T-helper 2 cell treated with Interferon-gamma antibody and Interleukin-4, amounts not matched to agents 5 μg/mL and 100 μg/mL, for 36 hours (primary cell): ENCODE measurements around the gene MAB21L3.

Source experiments
- DNase-seq: peaks from one replicate; pipeline ENCODE4 v3.0.0; 2021; ENCODE audit warnings: low spot score
- H3K27ac Mint-ChIP-seq: one replicate; pipeline ENCODE4 v1.8.0; 2021; ENCODE audit warnings: mild to moderate bottlenecking, mixed read lengths
- H3K27me3 Mint-ChIP-seq: one replicate; pipeline ENCODE4 v1.8.0; 2021; ENCODE audit warnings: low read depth, mixed read lengths
- H3K36me3 Mint-ChIP-seq: one replicate; pipeline ENCODE4 v1.8.0; 2021; ENCODE audit warnings: low read depth, mixed read lengths
- H3K4me1 Mint-ChIP-seq: one replicate; pipeline ENCODE4 v1.8.0; 2021; ENCODE audit warnings: low read depth, mixed read lengths
- H3K4me3 Mint-ChIP-seq: one replicate; pipeline ENCODE4 v1.8.0; 2022; ENCODE audit warnings: mild to moderate bottlenecking, moderate library complexity, mixed read lengths
- H3K9me3 Mint-ChIP-seq: one replicate; pipeline ENCODE4 v1.8.0; 2021; ENCODE audit warnings: mixed read lengths

MAB21L3 gene

DNA sequence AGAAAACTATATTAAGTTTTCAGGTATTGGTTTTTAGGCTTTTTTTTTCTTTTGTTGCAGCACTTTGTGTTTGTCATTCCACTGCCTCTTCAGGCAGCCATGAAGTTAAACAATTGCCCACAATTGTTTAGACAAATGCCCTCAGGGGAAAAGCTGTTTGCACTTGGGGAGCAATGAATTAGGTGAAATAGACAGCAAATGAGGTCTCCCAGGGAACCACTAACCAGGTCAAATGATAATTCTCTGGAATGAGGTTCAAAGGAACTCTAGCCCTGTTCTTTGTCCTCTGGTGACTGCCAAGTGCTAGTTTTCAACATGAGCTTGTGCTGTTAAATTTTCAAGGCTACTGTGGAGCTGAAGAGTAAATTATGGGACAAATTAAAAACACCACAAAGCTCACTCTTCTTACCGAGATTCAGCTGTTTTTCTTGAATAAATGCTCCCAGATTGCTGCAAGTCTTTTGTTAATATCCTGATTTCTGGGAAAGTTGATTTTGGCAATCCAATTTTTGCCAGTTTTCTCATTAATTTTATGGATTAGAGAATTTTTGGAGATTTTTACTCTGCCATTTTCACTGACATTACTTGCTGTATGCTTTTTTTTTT is 15.1 kb upstream of the MAB21L3 start:
- H3K27me3 Mint-ChIP-seq, result peaks cover 12% of the 10 kb centered on the region
- no peak for DNase-seq
- H3K27ac Mint-ChIP-seq, result no peak overlapping the region
- no peak overlapping the region for H3K4me3 Mint-ChIP-seq
- H3K9me3 Mint-ChIP-seq, result peaks cover 3% of the 10 kb centered on the region
- H3K4me1 Mint-ChIP-seq, result no peaks in the 10 kb centered on the region
- no peaks in the 10 kb centered on the region for H3K36me3 Mint-ChIP-seq

DNA sequence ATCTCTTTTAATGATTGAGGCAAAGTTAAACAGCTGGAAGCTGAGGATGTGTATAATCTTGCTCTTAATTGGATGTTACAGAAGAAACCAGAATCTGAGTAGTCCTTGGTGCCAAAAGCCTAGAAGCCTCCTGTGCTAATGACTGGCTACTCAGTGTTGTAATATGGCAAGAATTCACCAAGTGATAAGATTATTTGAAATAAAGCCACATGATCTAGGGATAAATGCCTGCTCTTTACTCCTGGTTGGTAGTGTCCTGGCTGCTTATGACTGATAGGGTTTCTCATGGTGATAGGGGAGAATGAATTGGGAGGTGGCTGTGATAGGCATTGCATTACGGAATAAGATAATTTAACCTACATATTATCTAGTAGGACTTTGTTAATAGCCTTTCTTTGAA is 13.6 kb upstream of the MAB21L3 start:
- no peaks in the 10 kb centered on the region for H3K36me3 Mint-ChIP-seq
- H3K4me3 Mint-ChIP-seq, result no peak overlapping the region
- no peak overlapping the region for H3K27ac Mint-ChIP-seq
- H3K4me1 Mint-ChIP-seq, result no peaks in the 10 kb centered on the region
- H3K9me3 Mint-ChIP-seq, result peaks cover 3% of the 10 kb centered on the region
- peaks cover 12% of the 10 kb centered on the region for H3K27me3 Mint-ChIP-seq
- no peak for DNase-seq

DNA sequence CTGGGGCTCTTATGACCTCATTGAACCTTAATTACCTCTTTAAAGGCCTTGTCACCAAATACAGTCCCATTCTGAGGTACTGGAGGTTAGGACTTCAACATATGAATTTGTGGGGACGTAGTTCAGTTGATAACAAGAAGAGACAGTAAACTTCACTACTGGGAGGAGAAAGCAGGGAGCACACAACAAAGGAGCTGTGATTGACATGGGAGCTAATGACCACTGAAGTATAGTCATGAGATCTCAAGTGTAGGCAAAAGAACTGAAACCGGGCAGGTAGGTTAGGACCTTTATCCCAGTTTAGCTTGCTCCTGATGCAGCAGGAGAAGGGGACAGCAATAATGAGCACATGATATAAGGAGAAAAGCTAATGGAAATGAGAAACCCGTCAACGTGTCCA is 11.8 kb upstream of the MAB21L3 start:
- Mint-ChIP-seq H3K27me3 (peaks cover 10% of the 10 kb centered on the region), H3K36me3 (no peaks in the 10 kb centered on the region), H3K27ac (no peak overlapping the region), H3K4me3 (no peak overlapping the region), H3K4me1 (no peaks in the 10 kb centered on the region), H3K9me3 (peaks cover 3% of the 10 kb centered on the region)
- DNase-seq, result no peak

DNA sequence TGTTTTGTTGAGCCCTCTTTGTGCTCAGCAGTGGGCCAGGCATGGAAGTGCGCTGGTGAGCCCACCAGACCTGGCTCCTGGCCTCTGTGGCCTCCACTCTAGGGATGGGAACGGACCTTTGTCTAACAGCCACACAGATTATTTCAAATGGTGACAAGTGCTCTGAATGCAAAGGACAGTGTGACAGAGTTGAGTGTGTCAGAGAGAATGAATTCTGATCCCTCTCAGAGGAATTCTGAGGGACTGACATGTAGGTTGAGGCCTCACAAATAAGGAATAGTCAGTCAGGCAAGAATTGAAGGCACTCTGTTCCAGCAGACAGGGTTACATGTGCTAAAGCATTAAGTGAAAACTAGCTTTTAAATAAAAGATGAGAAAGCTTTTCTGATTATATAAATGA is 11.3 kb upstream of the MAB21L3 start:
- peaks cover 8% of the 10 kb centered on the region for H3K27me3 Mint-ChIP-seq
- H3K9me3 Mint-ChIP-seq, result peaks cover 2% of the 10 kb centered on the region
- no peaks in the 10 kb centered on the region for H3K4me1 Mint-ChIP-seq
- H3K4me3 Mint-ChIP-seq, result no peak overlapping the region
- H3K36me3 Mint-ChIP-seq, result no peaks in the 10 kb centered on the region
- no peak for DNase-seq
- no peak overlapping the region for H3K27ac Mint-ChIP-seq

DNA sequence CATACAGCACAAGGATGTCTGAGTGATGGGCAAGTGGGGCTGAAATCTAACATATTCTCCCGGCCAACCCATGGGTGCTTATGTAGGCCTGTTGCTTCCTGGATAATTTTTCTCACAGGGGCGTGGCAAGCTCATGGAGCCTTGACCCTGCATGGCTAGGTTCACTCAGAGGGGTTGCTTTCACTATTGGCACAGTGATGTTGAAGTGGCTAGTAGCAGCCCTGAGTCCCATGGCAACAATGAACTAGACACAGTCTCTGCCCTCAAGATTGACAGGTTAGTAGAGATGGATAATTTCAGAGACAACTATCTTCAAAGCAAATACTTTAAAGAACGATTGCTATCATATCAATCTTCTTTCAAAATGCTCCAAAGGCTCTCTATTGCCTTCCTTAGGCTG is 6.5 kb upstream of the MAB21L3 start:
- Mint-ChIP-seq H3K36me3 (no peaks in the 10 kb centered on the region), H3K27me3 (no peaks in the 10 kb centered on the region), H3K27ac (no peak overlapping the region), H3K9me3 (no peaks in the 10 kb centered on the region), H3K4me1 (no peaks in the 10 kb centered on the region), H3K4me3 (no peak overlapping the region)
- no peak for DNase-seq

DNA sequence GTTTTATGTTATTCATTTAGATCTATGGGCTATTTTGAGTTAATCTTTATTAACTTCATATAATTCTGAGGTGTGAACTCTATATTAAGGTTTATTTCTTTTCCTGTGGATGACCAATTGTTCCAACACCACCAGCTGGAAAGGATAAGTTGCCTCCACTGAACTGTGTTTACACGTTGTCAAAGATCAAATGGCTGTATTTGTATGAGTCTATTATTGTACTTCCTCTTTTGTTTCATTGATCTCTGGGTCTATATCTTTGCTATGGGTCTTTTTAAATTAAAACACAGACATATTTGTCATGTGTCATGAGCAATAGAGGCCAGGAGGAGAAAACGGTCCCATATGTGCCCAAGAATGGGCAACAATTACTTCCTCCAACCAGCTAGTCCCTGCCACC is 5.2 kb upstream of the MAB21L3 start:
- H3K27ac Mint-ChIP-seq, result no peak overlapping the region
- no peaks in the 10 kb centered on the region for H3K4me1 Mint-ChIP-seq
- no peak for DNase-seq

DNA sequence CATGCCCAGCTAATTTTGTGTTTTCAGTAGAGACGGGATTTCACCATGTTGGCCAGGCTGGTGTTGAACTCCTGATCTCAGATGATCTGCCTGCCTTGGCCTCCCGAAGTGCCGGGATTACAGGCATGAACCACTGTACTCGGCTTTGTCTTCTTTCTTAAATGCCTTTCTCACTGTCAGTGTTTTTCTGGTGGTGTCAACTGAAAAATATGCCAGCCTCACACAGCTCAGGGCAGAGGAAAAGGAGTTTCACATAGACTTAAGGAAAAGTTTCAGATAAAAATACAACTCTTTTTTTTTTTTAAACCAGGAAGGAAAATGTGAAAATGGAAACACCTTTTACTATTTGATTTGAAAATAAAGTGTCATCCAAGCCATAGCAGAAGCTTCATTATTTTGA is 4.6 kb upstream of the MAB21L3 start:
- no peaks in the 10 kb centered on the region for H3K36me3 Mint-ChIP-seq
- no peak for DNase-seq
- H3K27ac Mint-ChIP-seq, result no peak overlapping the region
- no peak overlapping the region for H3K4me3 Mint-ChIP-seq
- no peaks in the 10 kb centered on the region for H3K9me3 Mint-ChIP-seq
- no peaks in the 10 kb centered on the region for H3K4me1 Mint-ChIP-seq
- H3K27me3 Mint-ChIP-seq, result no peaks in the 10 kb centered on the region

More for the DNA sequence above, 5.2 kb upstream of the MAB21L3 start:
- Mint-ChIP-seq H3K4me3 (no peak overlapping the region), H3K9me3 (no peaks in the 10 kb centered on the region), H3K27me3 (no peaks in the 10 kb centered on the region), H3K36me3 (no peaks in the 10 kb centered on the region)

DNA sequence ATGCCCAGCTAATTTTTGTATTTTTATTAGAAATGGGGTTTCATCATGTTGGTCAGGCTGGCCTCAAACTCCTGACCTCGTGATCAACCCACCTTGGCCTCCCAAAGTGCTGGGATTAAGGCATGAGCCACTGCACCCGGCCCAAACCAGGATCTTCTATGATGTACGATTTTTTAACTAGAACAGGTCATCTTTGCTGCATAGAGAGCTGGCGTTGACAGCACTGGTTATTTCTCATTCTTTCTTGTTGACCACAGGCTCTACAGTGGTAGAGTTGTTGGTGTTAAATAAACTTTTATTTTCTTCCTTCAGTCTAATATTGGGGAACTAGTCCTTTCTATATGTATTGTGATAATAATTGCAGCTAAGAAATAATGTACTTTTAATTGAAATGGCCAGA is 3.8 kb upstream of the MAB21L3 start:
- no peak overlapping the region for H3K4me3 Mint-ChIP-seq
- no peak overlapping the region for H3K27ac Mint-ChIP-seq
- no peak for DNase-seq
- H3K4me1 Mint-ChIP-seq, result no peaks in the 10 kb centered on the region
- H3K36me3 Mint-ChIP-seq, result no peaks in the 10 kb centered on the region
- H3K9me3 Mint-ChIP-seq, result no peaks in the 10 kb centered on the region
- no peaks in the 10 kb centered on the region for H3K27me3 Mint-ChIP-seq

DNA sequence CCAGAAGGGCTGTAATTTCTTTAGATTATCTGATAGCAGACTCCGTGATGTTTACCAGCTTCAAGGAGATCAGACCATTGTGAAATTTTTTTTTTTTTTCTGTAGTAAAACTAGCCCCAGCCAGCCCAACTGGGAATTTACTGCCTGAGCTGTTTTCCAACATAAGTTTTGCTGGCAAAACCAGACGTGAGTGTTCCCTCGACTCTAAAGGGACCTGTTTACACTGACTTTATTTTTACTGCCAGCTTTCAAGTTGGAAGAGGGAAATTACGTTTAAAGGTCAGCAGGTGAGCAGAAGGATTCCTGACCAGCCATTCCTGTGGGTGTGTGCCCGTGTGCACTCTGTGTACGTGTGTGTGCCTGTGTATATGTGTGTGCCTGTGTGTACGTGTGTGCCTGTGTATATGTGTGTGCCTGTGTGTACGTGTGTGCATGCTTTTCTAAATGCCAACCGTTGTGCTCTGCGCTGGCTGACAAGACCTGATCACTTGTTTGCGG is 374 bp downstream of the MAB21L3 start:
- Mint-ChIP-seq H3K27ac (no peak overlapping the region), H3K4me1 (no peaks in the 10 kb centered on the region), H3K36me3 (no peaks in the 10 kb centered on the region), H3K4me3 (no peak overlapping the region), H3K9me3 (no peaks in the 10 kb centered on the region), H3K27me3 (peaks cover 2% of the 10 kb centered on the region)
- DNase-seq, result no peak

DNA sequence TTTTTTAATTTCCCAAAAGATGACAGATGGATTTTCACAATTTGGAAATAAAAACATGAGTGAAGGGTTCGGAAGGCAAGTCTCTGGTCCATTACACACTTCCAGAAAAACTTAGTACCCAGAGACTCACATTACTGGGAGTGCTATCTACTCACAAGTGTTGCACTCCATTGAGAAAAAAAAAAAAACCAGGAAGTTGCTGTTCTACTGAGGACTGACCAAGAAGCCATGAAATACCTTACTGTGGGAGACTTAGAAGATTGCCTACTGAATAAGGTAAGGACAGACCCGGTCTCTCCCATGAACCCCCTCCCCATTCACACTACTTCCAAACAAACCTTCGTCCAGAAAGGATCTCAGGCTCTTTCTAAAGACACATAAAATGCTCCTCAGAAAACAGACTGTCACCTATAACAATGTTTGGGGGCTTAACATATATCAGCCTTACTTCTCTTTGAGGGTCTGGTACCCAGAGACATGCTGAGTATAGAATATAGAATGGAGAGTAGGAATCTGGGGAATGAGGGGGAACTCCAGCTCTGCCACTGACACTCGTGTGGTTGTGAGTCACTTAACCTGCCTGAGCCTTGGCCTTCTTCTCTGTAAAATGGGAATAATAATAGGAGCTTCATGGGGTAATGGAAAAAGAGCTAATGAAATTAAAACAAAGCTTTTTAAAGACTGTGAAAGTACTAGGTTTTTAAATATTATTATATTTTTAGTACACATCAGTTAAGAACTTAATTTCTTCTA is 1.4 kb downstream of the MAB21L3 start:
- no peak for DNase-seq
- H3K9me3 Mint-ChIP-seq, result no peaks in the 10 kb centered on the region
- no peak overlapping the region for H3K27ac Mint-ChIP-seq
- H3K4me3 Mint-ChIP-seq, result no peak overlapping the region
- H3K27me3 Mint-ChIP-seq, result peaks cover 2% of the 10 kb centered on the region
- no peaks in the 10 kb centered on the region for H3K36me3 Mint-ChIP-seq
- no peaks in the 10 kb centered on the region for H3K4me1 Mint-ChIP-seq

DNA sequence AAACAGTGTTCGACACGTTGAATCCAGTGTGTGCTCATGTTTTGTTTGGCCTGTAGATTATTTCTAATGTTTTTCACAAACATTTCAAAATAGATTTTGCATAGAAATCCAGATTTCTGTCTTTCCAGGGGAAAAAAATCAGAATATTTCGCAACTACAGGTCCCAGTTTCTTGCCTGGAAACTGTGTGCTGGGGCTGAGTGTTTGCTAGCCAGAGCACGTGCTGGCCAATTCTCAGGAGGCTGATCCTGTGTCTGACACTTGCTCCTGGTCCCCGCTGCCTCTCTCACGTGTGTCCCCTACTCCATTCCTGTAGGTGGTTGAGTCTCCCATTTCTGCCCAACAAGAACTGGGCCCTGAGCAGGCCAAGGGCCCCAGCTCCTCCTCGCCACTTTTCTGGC is 2.4 kb downstream of the MAB21L3 start:
- DNase-seq, result no peak
- no peaks in the 10 kb centered on the region for H3K4me1 Mint-ChIP-seq
- no peaks in the 10 kb centered on the region for H3K9me3 Mint-ChIP-seq
- H3K4me3 Mint-ChIP-seq, result no peak overlapping the region
- H3K27ac Mint-ChIP-seq, result no peak overlapping the region
- H3K27me3 Mint-ChIP-seq, result peaks cover 6% of the 10 kb centered on the region
- H3K36me3 Mint-ChIP-seq, result no peaks in the 10 kb centered on the region

DNA sequence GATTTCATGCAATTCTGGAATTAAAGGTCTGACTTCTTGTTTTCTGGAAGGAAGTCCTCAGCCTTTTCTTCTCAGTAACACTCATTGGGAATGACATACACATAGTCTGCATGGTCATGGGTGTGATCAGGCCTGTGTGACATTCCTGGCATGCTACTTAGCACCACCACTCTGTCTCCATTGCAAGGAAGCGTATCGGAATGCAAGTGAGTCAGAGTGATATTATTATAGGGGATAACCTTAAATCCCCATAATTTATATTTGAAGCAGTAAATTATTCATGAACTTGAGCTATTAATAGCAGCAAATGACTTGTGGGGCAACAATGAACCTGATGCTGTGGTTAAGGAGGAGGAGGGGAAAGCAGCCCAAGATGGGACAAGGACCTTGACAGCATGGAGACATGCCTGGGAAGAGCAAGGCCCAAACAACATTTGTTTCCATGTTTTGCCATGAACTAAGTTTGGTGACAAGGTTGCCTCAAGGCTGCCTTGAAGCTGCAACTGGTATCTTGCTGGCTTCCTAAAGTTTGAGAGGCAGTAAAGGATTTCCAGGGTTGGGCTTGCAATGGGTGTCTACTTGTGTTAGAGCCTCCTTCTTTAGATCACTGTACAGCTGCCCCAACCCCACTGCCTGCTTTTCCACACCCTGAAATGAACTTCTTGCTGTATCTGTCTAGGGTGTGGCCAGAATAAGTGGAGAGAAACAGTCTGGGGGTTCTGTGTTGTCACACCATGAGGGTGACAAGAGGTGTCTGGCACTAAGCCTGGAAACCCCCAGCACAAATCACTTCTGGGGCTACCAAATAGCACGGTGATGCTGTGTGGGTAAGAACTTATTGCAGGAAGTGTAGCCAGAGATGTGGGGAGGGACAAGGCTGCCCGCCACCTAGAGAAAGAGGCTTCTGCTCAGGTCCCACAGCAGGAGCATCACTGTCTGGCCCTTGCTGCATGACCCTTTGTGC is 4.6 kb downstream of the MAB21L3 start:
- peaks cover 7% of the 10 kb centered on the region for H3K27me3 Mint-ChIP-seq
- no peaks in the 10 kb centered on the region for H3K36me3 Mint-ChIP-seq
- H3K27ac Mint-ChIP-seq, result no peak overlapping the region
- no peaks in the 10 kb centered on the region for H3K9me3 Mint-ChIP-seq
- H3K4me3 Mint-ChIP-seq, result no peak overlapping the region
- DNase-seq, result no peak
- no peaks in the 10 kb centered on the region for H3K4me1 Mint-ChIP-seq

DNA sequence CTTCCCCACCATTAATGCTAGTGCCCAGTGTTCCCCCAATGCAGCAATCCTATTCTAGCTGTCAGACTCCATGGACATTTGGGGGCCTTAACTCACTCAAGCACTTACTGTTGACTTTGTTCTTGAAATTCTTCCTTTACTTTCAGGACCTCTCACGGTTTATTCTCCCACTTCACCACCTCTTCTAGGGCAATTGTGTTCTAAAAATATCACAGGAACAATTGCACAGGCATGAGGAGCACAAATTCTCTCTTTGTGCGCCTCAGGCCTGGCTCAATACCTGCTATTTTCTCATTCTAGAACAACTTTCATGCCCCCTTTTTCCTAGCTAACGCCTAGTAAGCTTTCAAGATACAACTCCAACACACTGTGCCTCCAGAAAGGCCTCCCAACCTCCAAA is 7.3 kb downstream of the MAB21L3 start:
- H3K4me3 Mint-ChIP-seq, result no peak overlapping the region
- no peaks in the 10 kb centered on the region for H3K9me3 Mint-ChIP-seq
- H3K36me3 Mint-ChIP-seq, result no peaks in the 10 kb centered on the region
- H3K27ac Mint-ChIP-seq, result no peak overlapping the region
- H3K4me1 Mint-ChIP-seq, result no peaks in the 10 kb centered on the region
- H3K27me3 Mint-ChIP-seq, result peaks cover 15% of the 10 kb centered on the region
- DNase-seq, result no peak

DNA sequence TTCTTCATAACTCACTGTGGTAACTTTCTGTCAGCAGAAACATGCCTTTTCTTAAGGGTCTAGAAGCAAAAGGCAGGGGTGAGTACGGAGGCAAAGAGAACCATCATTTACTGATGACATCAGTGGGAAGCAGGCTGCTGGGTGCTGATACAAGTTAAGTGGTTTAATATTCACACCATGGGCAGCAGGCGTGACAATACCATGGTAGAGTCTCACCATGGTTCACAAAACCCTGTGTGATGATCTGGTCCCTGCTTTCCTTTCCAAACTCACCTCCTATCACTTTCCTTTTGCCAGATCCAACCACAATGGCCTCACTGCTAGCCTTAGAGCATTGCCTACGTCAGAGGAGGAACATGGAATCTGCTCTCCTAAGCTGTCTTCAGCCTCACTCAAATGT is 8.7 kb downstream of the MAB21L3 start:
- Mint-ChIP-seq H3K9me3 (no peaks in the 10 kb centered on the region), H3K4me1 (no peaks in the 10 kb centered on the region), H3K27me3 (peaks cover 23% of the 10 kb centered on the region), H3K27ac (no peak overlapping the region), H3K36me3 (no peaks in the 10 kb centered on the region), H3K4me3 (no peak overlapping the region)
- DNase-seq, result no peak
